NB4 (cell line): Measurements from ENCODE around the gene GDPD1.

ENCODE experiments used
- CTCF ChIP-seq: IDR thresholded peaks from one replicate; pipeline ENCODE4 v1.5.1; 2012; ENCODE audit warnings: low read depth, low read length
- MAX ChIP-seq: IDR thresholded peaks from 2 replicates; pipeline ENCODE4 v1.6.1; 2011; ENCODE audit warnings: low read depth, low read length
- POLR2A ChIP-seq: IDR thresholded peaks from 2 replicates; pipeline ENCODE4 v1.6.1; 2011; ENCODE audit warnings: mild to moderate bottlenecking; ENCODE audit not compliant: insufficient read length; ENCODE audit errors: extremely low read depth

DNA sequence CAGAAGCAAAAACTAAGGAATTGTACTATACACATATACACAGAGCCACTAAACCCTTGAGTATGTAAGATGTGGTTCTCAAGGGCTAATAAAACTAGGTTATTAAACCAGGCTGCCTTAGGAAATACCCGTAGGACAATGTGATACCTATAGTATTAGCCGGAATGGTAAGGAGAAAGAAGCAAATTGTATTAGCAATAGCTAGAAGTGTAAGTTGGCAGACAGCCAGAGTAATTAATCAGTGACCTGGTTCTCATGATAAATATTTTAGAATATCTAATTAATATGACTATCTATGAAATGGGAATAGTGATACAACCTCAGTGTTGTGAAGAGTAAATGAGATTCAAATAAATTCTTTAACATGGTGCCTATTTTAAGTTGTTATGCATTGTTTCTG is 18.6 kb downstream of the GDPD1 start:
- TF ChIP-seq CTCF (no peak), MAX (no peak), POLR2A (no peak)
